ENCODE measurements around the gene FAM131C. TPM values are rescaled to one million over a fixed set of nuclear protein-coding genes. Genes with fewer than 3 reads are reported as not detected.

Gene FAM131C
- polyA plus RNA-seq, 1 donor (not counting 4 experiments of a cell fraction or from before 2014, with no cell fraction given), result 0.31 TPM

- no peak for FAIRE-seq
- DNase-seq (ENCODE audit: low read depth, low spot score), result no peak
These were observed 18.9 kb upstream of the FAM131C start for GRCh38 chr1:16092097-16092922.

GRCh38 chr1:16091296-16091695 lies 17.8 kb upstream of the FAM131C start:
- Histone ChIP-seq H3K27me3 (ENCODE audit: control insufficient read depth, extremely low read depth, insufficient read depth, low read length) (peaks cover 22% of the 10 kb centered on the region), H3K9ac (ENCODE audit: control insufficient read depth, extremely low read depth, insufficient read depth, low read length) (no peak overlapping the region), H3K4me2 (ENCODE audit: control insufficient read depth, extremely low read depth, insufficient read depth, low read depth, low read length) (no peak overlapping the region), H3K9me3 (ENCODE audit: control insufficient read depth, low read depth, low read length) (no peaks in the 10 kb centered on the region), H2AFZ (ENCODE audit: control insufficient read depth, low read length) (no peak overlapping the region), H3K9me1 (ENCODE audit: control insufficient read depth, extremely low read depth, insufficient read depth, low read length) (no peaks in the 10 kb centered on the region), H3K36me3 (ENCODE audit: control insufficient read depth in 2 of 2, extremely low read depth in 1 of 2, insufficient read depth in 2 of 2, low read length in 2 of 2) (no peaks in the 10 kb centered on the region), H3K4me3 (ENCODE audit: control insufficient read depth in 2 of 3, extremely low read depth in 1 of 3, insufficient read depth in 2 of 3, low read depth in 1 of 3, low read length in 3 of 3) (no peak overlapping the region), H3K27ac (ENCODE audit: control insufficient read depth, insufficient read depth, low read length) (no peak overlapping the region), H4K20me1 (ENCODE audit: control insufficient read depth, extremely low read depth, insufficient read depth, low read length) (no peaks in the 10 kb centered on the region), H3K79me2 (ENCODE audit: control insufficient read depth, insufficient read depth, low read length) (no peaks in the 10 kb centered on the region), H3K4me1 (ENCODE audit: control insufficient read depth, extremely low read depth, insufficient read depth, low read length) (no peaks in the 10 kb centered on the region)
- dilution Hi-C loops (cut with MboI; ENCODE audit: extremely low pct_ligation_motif_present, low sequenced_read_pairs), result no loop called here
- TF ChIP-seq EZH2 (IDR thresholded peaks at IDR 0.05; ENCODE audit: low read length) (no peak), CTCF (optimal IDR thresholded peaks at IDR 0.05 in 1 of 3, IDR thresholded peaks at IDR 0.05 in 1 of 3, conservative IDR thresholded peaks at IDR 0.05 in 1 of 3; ENCODE audit: extremely low read depth in 1 of 3, insufficient read depth in 2 of 3, low read length in 3 of 3) (no peak)
- DNase-seq (ENCODE audit: low read depth, low spot score) (no peak), FAIRE-seq (peak; percentile 66)

More at GRCh38 chr1:16092097-16092922, 18.9 kb upstream of the FAM131C start:
- no peaks in the 10 kb centered on the region for H3K9me1 ChIP-seq (ENCODE audit: control insufficient read depth, extremely low read depth, insufficient read depth, low read length)
- H3K79me2 ChIP-seq (ENCODE audit: control insufficient read depth, insufficient read depth, low read length), result no peaks in the 10 kb centered on the region
- no peak overlapping the region for H3K4me3 ChIP-seq (ENCODE audit: control insufficient read depth in 2 of 3, extremely low read depth in 1 of 3, insufficient read depth in 2 of 3, low read depth in 1 of 3, low read length in 3 of 3)
- no peaks in the 10 kb centered on the region for H4K20me1 ChIP-seq (ENCODE audit: control insufficient read depth, extremely low read depth, insufficient read depth, low read length)
- no peak overlapping the region for H2AFZ ChIP-seq (ENCODE audit: control insufficient read depth, low read length)
- H3K27me3 ChIP-seq (ENCODE audit: control insufficient read depth, extremely low read depth, insufficient read depth, low read length), result peaks cover 22% of the 10 kb centered on the region
- no peak overlapping the region for H3K9ac ChIP-seq (ENCODE audit: control insufficient read depth, extremely low read depth, insufficient read depth, low read length)
- dilution Hi-C loops (cut with MboI; ENCODE audit: extremely low pct_ligation_motif_present, low sequenced_read_pairs), result no loop called here
- TF ChIP-seq CTCF (optimal IDR thresholded peaks at IDR 0.05 in 1 of 3, IDR thresholded peaks at IDR 0.05 in 1 of 3, conservative IDR thresholded peaks at IDR 0.05 in 1 of 3; ENCODE audit: extremely low read depth in 1 of 3, insufficient read depth in 2 of 3, low read length in 3 of 3) (no peak), EZH2 (IDR thresholded peaks at IDR 0.05; ENCODE audit: low read length) (no peak)
- H3K4me2 ChIP-seq (ENCODE audit: control insufficient read depth, extremely low read depth, insufficient read depth, low read depth, low read length), result no peak overlapping the region
- H3K9me3 ChIP-seq (ENCODE audit: control insufficient read depth, low read depth, low read length), result no peaks in the 10 kb centered on the region
- H3K36me3 ChIP-seq (ENCODE audit: control insufficient read depth in 2 of 2, extremely low read depth in 1 of 2, insufficient read depth in 2 of 2, low read length in 2 of 2), result no peaks in the 10 kb centered on the region
- H3K4me1 ChIP-seq (ENCODE audit: control insufficient read depth, extremely low read depth, insufficient read depth, low read length), result no peaks in the 10 kb centered on the region
- no peak overlapping the region for H3K27ac ChIP-seq (ENCODE audit: control insufficient read depth, insufficient read depth, low read length)
